ENCODE results near the gene ERH. TPM values are rescaled to one million over a fixed set of nuclear protein-coding genes. Genes with fewer than 3 reads are reported as not detected.
A peak's percentile ranks its signal among the peaks of the same experiment; 100 is the strongest.

ERH gene
- total and polyA plus RNA-seq, 5 donors from 2014 or later = 57.2 to 117 (median 85.0) TPM

- H3K27ac Mint-ChIP-seq = no peak overlapping the region
- no peak overlapping the region for H3K4me3 Mint-ChIP-seq
- H3K27me3 Mint-ChIP-seq = peaks cover 7% of the 10 kb centered on the region
- no peaks in the 10 kb centered on the region for H3K9me3 Mint-ChIP-seq
- H3K4me1 Mint-ChIP-seq = peaks cover 0 to 7% (median 0%) of the 10 kb centered on the region in 4 donors
- Histone ChIP-seq H3K27me3 (ENCODE audit: control insufficient read depth, insufficient read depth, low read length) (no peaks in the 10 kb centered on the region), H3K9me3 (ENCODE audit: control insufficient read depth in 2 of 2, low read length in 2 of 2) (no peaks in the 10 kb centered on the region), H3K36me3 (ENCODE audit: control insufficient read depth, insufficient read depth, low read length) (no peaks in the 10 kb centered on the region), H3K4me1 (ENCODE audit: control insufficient read depth, insufficient read depth, low read length, poor library complexity, severe bottlenecking) (no peaks in the 10 kb centered on the region), H3K27ac (ENCODE audit: insufficient read depth, low read length, poor library complexity, severe bottlenecking) (no peak overlapping the region), H3K4me3 (ENCODE audit: low read depth, low read length) (no peak overlapping the region)
- H3K36me3 Mint-ChIP-seq = no peaks in the 10 kb centered on the region
- peak in 1 of 3 donors; percentile 21 for DNase-seq
- ATAC-seq (ENCODE audit: low read depth in 2 of 2) = no peak
These were observed 64.2 kb downstream of the ERH start for GRCh38 chr14:69333791-69334337.

- Histone ChIP-seq H3K9me3 (ENCODE audit: control insufficient read depth in 2 of 2, low read length in 2 of 2) (no peaks in the 10 kb centered on the region), H3K36me3 (ENCODE audit: control insufficient read depth, insufficient read depth, low read length) (no peaks in the 10 kb centered on the region), H3K27me3 (ENCODE audit: control insufficient read depth, insufficient read depth, low read length) (no peaks in the 10 kb centered on the region), H3K27ac (ENCODE audit: insufficient read depth, low read length, poor library complexity, severe bottlenecking) (no peak overlapping the region), H3K4me1 (ENCODE audit: control insufficient read depth, insufficient read depth, low read length, poor library complexity, severe bottlenecking) (no peaks in the 10 kb centered on the region), H3K4me3 (ENCODE audit: low read depth, low read length) (no peak overlapping the region)
- Mint-ChIP-seq H3K27me3 (peaks cover 7% of the 10 kb centered on the region), H3K4me1 (peaks cover 0 to 7% (median 0%) of the 10 kb centered on the region in 4 donors), H3K9me3 (no peaks in the 10 kb centered on the region), H3K27ac (no peak overlapping the region), H3K36me3 (no peaks in the 10 kb centered on the region), H3K4me3 (no peak overlapping the region)
- DNase-seq (no peak), ATAC-seq (ENCODE audit: low read depth in 2 of 2) (no peak)
These were observed 65.2 kb downstream of the ERH start for GRCh38 chr14:69332782-69333395.

DNA sequence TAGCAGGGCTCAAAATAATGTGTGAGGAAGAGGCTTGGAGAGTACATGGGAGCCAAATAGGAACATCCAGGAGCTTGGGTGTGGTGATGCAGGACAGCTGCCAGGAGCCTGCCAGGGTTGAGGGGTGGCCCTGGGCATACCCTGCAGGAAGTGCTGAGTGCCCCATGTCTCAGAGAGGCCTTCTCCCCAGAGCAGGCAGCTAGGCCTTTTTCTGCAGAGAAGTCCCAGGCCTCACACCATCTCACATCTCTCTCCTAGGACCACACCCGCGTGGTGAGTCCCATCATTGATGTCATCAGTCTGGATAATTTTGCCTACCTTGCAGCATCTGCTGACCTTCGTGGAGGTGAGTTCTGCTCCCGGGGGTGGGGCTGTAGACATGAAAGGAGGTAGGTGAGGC, 66.9 kb downstream of the ERH start:
- H3K4me1 Mint-ChIP-seq = peaks cover 0 to 4% (median 0%) of the 10 kb centered on the region in 4 donors
- H3K27ac Mint-ChIP-seq = peak overlapping the region in 1 of 3 donors; percentile 53
- H3K4me3 Mint-ChIP-seq = no peak overlapping the region
- DNase-seq (no peak), ATAC-seq (ENCODE audit: low read depth in 2 of 2) (no peak)
- H3K36me3 ChIP-seq (ENCODE audit: control insufficient read depth, insufficient read depth, low read length) = no peaks in the 10 kb centered on the region
- no peaks in the 10 kb centered on the region for H3K36me3 Mint-ChIP-seq
- H3K27me3 ChIP-seq (ENCODE audit: control insufficient read depth, insufficient read depth, low read length) = no peaks in the 10 kb centered on the region
- no peak overlapping the region for H3K27ac ChIP-seq (ENCODE audit: insufficient read depth, low read length, poor library complexity, severe bottlenecking)
- H3K9me3 ChIP-seq (ENCODE audit: control insufficient read depth in 2 of 2, low read length in 2 of 2) = no peaks in the 10 kb centered on the region
- H3K27me3 Mint-ChIP-seq = peaks cover 5% of the 10 kb centered on the region
- no peaks in the 10 kb centered on the region for H3K9me3 Mint-ChIP-seq
- H3K4me3 ChIP-seq (ENCODE audit: low read depth, low read length) = no peak overlapping the region
- H3K4me1 ChIP-seq (ENCODE audit: control insufficient read depth, insufficient read depth, low read length, poor library complexity, severe bottlenecking) = no peaks in the 10 kb centered on the region

Other genes starting within 250 kb of the ERH start
- 56.9 TPM for gene DCAF5, start 245.2 kb downstream of the ERH start, total RNA-seq
- 10 to 100 TPM; 43.9 to 56.2 (median 52.4) TPM for gene DCAF5, start 245.2 kb downstream of the ERH start, polyA plus RNA-seq
- 5.3 TPM for gene EXD2, start 206.8 kb downstream of the ERH start, total RNA-seq
- gene EXD2, start 206.8 kb downstream of the ERH start, polyA plus RNA-seq = 1 to 10 TPM; 4.2 to 7.9 (median 6.5) TPM
- gene GALNT16, start 138.1 kb downstream of the ERH start, total RNA-seq = not detected
- under 1 TPM in 1 of 4 donors, not detected in 3; 0.05 TPM for gene GALNT16, start 138.1 kb downstream of the ERH start, polyA plus RNA-seq
- 33.1 TPM for gene SLC39A9, start 393 bp upstream of the ERH start, total RNA-seq
- 10 to 100 TPM; 16.4 to 22.4 (median 22.1) TPM for gene SLC39A9, start 393 bp upstream of the ERH start, polyA plus RNA-seq
- 0.25 TPM for gene PLEKHD1, start 86.4 kb upstream of the ERH start, total RNA-seq
- gene PLEKHD1, start 86.4 kb upstream of the ERH start, polyA plus RNA-seq = under 1 TPM in 2 of 4 donors, not detected in 2; 0.05 to 0.18 TPM
- gene CCDC177, start 176.6 kb upstream of the ERH start, total RNA-seq = not detected
- not detected for gene CCDC177, start 176.6 kb upstream of the ERH start, polyA plus RNA-seq
- gene SUSD6, start 213.3 kb upstream of the ERH start, total RNA-seq = 101 TPM
- 10 to 100 TPM in 1 of 4 donors, 1 to 10 TPM in 3; 7.7 to 15.2 (median 9.0) TPM for gene SUSD6, start 213.3 kb upstream of the ERH start, polyA plus RNA-seq